SJSA1 (cell line): ENCODE results near the gene CACNA1C. TPM values are rescaled to one million over a fixed set of nuclear protein-coding genes. Genes with fewer than 3 reads are reported as not detected.

Source experiments
- DNase-seq, 2 experiments: peaks; one replicate each; pipeline ENCODE4 v3.0.0-alpha.2; 2015 to 2020; ENCODE audit warnings: low spot score in 2 of 2, low read depth in 1 of 2
- H3K27ac ChIP-seq: fragments of 250-450 bp; sonication (Bioruptor Pico); 2 replicates; pipeline ENCODE4 v1.5.1; 2020; ENCODE audit warnings: mild to moderate bottlenecking, moderate library complexity
- H3K27me3 ChIP-seq: fragments of 250-450 bp; sonication (Bioruptor Pico); replicated peaks from 2 replicates; pipeline ENCODE4 v1.5.1; 2020; ENCODE audit warnings: mild to moderate bottlenecking, moderate library complexity
- H3K36me3 ChIP-seq: fragments of 250-450 bp; sonication (Bioruptor Pico); 2 replicates; pipeline ENCODE4 v1.5.1; 2020; ENCODE audit warnings: mild to moderate bottlenecking
- H3K4me1 ChIP-seq: fragments of 250-450 bp; sonication (Bioruptor Pico); replicated peaks from 2 replicates; pipeline ENCODE4 v1.6.1; 2021; ENCODE audit warnings: mild to moderate bottlenecking
- H3K4me3 ChIP-seq: fragments of 250-450 bp; sonication (Bioruptor Pico); 2 replicates; pipeline ENCODE4 v1.5.1; 2020; ENCODE audit warnings: mild to moderate bottlenecking
- H3K9me3 ChIP-seq: fragments of 250-450 bp; sonication (Bioruptor Pico); replicated peaks from 2 replicates; pipeline ENCODE4 v1.5.1; 2020; ENCODE audit warnings: mild to moderate bottlenecking
- total RNA-seq: library from RNA; depleted of rRNA; stranded (reverse); fragments of >200 nt; shearing (Covaris generic); gene quantifications from 2 replicates; pipeline ENCODE4 v1.2.3, GENCODE V29; 2014

The CACNA1C gene
- total RNA-seq, 1 experiment from 2014 or later: 6.1 TPM

DNA sequence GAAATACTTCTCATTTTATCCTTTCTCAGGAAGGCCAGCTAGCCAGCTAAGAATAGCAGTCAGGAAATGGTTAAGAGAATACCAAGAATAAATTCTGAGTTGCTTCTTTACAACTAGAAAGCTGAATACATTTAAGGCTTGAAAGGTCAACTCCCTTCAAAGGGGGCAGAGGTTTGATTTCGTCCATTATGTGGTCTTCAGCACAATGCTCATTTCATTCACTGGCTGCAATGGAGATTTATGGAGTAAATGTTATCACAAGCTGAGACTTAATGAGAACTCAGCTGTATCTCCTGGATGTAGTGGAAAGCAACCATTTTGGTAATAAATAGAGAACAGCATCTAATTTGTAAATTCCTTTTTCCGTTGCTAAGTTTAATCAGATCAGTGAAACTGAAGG lies 477.0 kb downstream of the CACNA1C start:
- DNase-seq: no peak
- Histone ChIP-seq H3K9me3 (no peaks in the 10 kb centered on the region; the same call in 1 of the 2 replicates), H3K27ac (no peak overlapping the region), H3K36me3 (no peaks in the 10 kb centered on the region), H3K27me3 (no peaks in the 10 kb centered on the region), H3K4me3 (no peak overlapping the region), H3K4me1 (no peaks in the 10 kb centered on the region)

DNA sequence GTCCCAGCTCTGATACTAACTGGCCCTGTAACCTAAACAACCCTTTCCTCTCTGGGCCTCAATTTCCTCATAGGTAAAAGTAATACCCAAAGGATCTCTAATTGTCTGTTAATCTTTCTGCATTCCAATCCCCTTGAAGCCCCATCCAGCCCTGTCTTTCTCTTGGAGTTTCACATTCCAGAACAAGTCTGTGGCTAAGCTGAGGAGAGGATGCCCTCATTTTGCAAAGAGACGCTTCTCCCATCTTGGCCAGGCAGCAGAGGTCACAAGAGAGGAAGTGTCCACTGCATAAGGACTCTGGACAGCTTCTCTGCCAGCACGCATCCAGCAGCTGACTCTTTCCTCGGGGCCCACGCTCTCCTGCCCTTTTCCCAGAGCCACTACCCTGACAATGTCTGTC lies 478.6 kb downstream of the CACNA1C start:
- H3K4me3 ChIP-seq: no peak overlapping the region
- H3K9me3 ChIP-seq: no peaks in the 10 kb centered on the region
- no peak overlapping the region for H3K27ac ChIP-seq
- H3K36me3 ChIP-seq: no peaks in the 10 kb centered on the region
- no peaks in the 10 kb centered on the region for H3K4me1 ChIP-seq
- no peak for DNase-seq
- no peaks in the 10 kb centered on the region for H3K27me3 ChIP-seq

- Histone ChIP-seq H3K9me3 (no peaks in the 10 kb centered on the region), H3K4me1 (no peaks in the 10 kb centered on the region), H3K27me3 (no peaks in the 10 kb centered on the region), H3K27ac (no peak overlapping the region), H3K4me3 (no peak overlapping the region), H3K36me3 (no peaks in the 10 kb centered on the region)
- DNase-seq: no peak
Observed at GRCh38 chr12:2533036-2533435, 480.2 kb downstream of the CACNA1C start.

GRCh38 chr12:2535583-2536204 lies 482.9 kb downstream of the CACNA1C start:
- no peaks in the 10 kb centered on the region for H3K36me3 ChIP-seq
- no peaks in the 10 kb centered on the region for H3K27me3 ChIP-seq
- H3K4me1 ChIP-seq: no peaks in the 10 kb centered on the region
- no peak overlapping the region for H3K4me3 ChIP-seq
- no peak overlapping the region for H3K27ac ChIP-seq
- no peaks in the 10 kb centered on the region for H3K9me3 ChIP-seq
- DNase-seq: no peak

DNA sequence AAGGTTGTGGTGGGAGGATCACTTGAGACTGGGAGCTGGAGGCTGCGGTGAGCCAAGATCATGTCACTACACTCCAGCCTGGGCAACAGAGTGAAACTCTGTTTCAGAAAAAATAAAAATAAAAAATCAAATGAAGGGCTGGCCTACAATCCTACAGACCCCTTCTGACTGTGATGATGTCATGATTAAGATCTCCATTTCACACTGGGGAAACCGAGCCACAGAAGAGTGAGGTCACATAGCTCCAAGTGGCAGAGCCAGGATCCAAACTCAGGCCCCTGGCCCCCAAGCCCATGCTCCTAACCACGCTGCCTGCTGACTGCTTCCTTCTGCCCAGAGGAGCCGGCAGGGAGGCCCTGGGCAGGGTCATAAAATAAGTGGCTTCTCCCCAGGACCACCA lies 483.9 kb downstream of the CACNA1C start:
- no peak overlapping the region for H3K27ac ChIP-seq
- H3K4me3 ChIP-seq: no peak overlapping the region
- no peaks in the 10 kb centered on the region for H3K9me3 ChIP-seq
- no peaks in the 10 kb centered on the region for H3K27me3 ChIP-seq
- H3K4me1 ChIP-seq: no peaks in the 10 kb centered on the region
- H3K36me3 ChIP-seq: no peaks in the 10 kb centered on the region
- no peak for DNase-seq

GRCh38 chr12:2537868-2538541 lies 485.2 kb downstream of the CACNA1C start:
- Histone ChIP-seq H3K27ac (no peak overlapping the region), H3K36me3 (no peaks in the 10 kb centered on the region), H3K9me3 (no peaks in the 10 kb centered on the region), H3K27me3 (no peaks in the 10 kb centered on the region), H3K4me1 (no peaks in the 10 kb centered on the region), H3K4me3 (no peak overlapping the region)
- no peak for DNase-seq

DNA sequence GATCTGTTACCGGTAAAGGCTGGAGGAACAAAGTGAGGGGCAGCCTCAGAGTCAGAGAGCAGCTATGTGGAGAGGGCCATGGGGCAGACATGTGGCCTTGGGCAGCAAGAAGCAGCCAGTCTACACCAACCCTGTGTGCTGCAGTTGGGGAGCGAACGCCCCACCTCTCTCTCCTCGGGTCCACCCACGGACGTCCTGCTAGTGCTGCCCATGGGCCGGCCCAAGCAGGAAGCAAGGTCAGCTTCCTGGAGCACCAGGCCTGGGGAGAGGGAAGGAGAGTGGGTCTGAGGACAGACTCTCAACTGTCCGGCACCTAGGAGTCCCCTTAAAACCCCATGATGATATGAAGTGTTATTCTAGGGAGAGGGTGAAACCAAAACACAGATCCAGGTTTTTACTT lies 487.2 kb downstream of the CACNA1C start:
- H3K4me3 ChIP-seq: no peak overlapping the region
- no peaks in the 10 kb centered on the region for H3K36me3 ChIP-seq
- no peak overlapping the region for H3K27ac ChIP-seq
- H3K27me3 ChIP-seq: no peaks in the 10 kb centered on the region
- no peaks in the 10 kb centered on the region for H3K9me3 ChIP-seq
- no peak for DNase-seq
- no peaks in the 10 kb centered on the region for H3K4me1 ChIP-seq

DNA sequence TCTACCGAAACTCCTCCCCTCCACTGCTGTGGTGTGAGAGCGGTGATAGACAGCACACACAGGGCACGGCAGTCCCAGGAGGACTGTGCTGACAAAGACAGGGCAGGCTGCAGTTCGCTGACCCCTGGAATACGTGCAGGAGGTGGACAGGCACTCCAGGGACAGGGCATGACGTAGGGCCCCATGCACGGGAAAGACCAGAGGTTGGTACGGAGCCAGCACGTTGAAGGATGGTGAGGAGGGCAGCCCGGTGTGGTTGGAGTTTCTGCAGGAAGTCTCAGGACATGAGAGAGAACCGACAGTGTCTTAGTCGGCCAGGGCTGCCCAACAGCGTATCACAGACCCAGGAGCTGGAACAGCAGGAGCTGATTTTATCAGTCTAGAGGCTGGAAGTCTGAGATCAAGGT lies 487.8 kb downstream of the CACNA1C start:
- no peak overlapping the region for H3K27ac ChIP-seq
- no peaks in the 10 kb centered on the region for H3K27me3 ChIP-seq
- no peak overlapping the region for H3K4me3 ChIP-seq
- no peaks in the 10 kb centered on the region for H3K9me3 ChIP-seq
- no peak for DNase-seq
- H3K36me3 ChIP-seq: no peaks in the 10 kb centered on the region
- H3K4me1 ChIP-seq: no peaks in the 10 kb centered on the region

- H3K27me3 ChIP-seq: no peaks in the 10 kb centered on the region
- H3K27ac ChIP-seq: no peak overlapping the region
- no peak for DNase-seq
Observed at GRCh38 chr12:2541631-2542204, 488.9 kb downstream of the CACNA1C start.

DNA sequence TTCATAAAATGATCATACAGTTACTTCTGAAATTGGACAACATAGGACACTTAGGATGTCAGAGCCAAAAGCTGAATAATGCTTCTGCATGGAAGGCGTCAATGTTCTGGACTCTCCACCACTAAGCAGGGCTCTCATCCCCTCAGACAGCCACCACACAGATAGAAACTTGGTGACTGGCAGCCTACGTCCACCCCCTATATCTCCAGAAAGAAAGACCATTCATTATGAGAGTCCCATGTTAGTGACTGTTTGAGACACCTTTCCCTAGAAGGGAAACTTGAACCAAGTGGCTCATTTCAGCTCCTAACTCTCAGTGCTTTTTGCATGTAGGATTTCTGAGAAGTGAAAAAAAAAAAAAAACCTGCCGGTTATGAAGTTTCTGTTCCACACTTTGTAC lies 491.0 kb downstream of the CACNA1C start:
- Histone ChIP-seq H3K36me3 (0 out of 2 replicates have a peak, but pooled peaks cover 2% of the 10 kb centered on the region), H3K27me3 (no peaks in the 10 kb centered on the region), H3K4me1 (no peaks in the 10 kb centered on the region), H3K4me3 (no peak overlapping the region), H3K9me3 (no peaks in the 10 kb centered on the region), H3K27ac (no peak overlapping the region)
- DNase-seq: no peak

More at GRCh38 chr12:2541631-2542204, 488.9 kb downstream of the CACNA1C start:
- Histone ChIP-seq H3K9me3 (no peaks in the 10 kb centered on the region), H3K36me3 (0 out of 2 replicates have a peak, but pooled peaks cover 2% of the 10 kb centered on the region), H3K4me3 (no peak overlapping the region), H3K4me1 (no peaks in the 10 kb centered on the region)

GRCh38 chr12:2544230-2544629 lies 491.4 kb downstream of the CACNA1C start:
- Histone ChIP-seq H3K27me3 (no peaks in the 10 kb centered on the region), H3K9me3 (no peaks in the 10 kb centered on the region), H3K4me3 (no peak overlapping the region), H3K4me1 (no peaks in the 10 kb centered on the region), H3K36me3 (0 out of 2 replicates have a peak, but pooled peaks cover 4% of the 10 kb centered on the region), H3K27ac (no peak overlapping the region)
- no peak for DNase-seq

DNA sequence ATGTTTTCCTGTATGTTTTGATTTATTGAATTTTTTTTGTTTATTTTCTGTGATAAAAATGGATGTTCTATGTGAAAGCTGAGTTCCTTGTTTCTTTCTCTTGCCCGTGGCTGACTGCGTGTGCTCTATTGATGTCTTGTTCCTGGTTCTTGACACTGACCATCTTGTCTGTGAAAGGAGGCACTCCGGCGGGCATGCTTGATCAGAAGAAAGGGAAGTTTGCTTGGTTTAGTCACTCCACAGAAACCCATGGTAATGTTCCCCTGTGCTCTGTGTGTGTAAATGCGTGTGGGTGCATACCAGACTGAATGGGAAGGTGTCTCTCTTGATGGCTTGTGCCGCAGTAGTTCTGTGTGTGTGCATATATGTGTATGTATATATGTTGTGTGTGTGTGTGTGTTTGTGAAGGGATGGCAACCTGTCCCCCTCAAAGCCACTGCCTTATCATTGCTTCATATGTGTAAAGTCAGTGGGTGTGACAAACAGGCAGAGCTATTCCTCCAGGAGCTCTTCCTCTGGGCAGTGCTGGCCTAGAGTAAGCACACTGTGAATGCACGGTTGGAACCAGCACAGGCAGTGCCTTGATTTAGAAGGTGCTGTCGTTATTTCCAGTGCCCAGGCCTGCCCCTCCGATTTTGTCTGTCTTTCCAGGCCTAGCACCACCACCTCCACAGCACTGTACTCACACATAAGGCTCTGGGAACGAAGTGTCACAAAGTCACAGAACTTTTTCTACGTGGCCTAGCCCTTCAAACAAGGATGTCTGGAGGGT lies 494.7 kb downstream of the CACNA1C start:
- H3K27ac ChIP-seq: no peak overlapping the region
- no peak overlapping the region for H3K4me3 ChIP-seq
- no peak for DNase-seq
- no peaks in the 10 kb centered on the region for H3K9me3 ChIP-seq
- H3K36me3 ChIP-seq: peaks cover 12% of the 10 kb centered on the region; the same call in 1 of the 2 replicates
- H3K27me3 ChIP-seq: no peaks in the 10 kb centered on the region
- H3K4me1 ChIP-seq: no peaks in the 10 kb centered on the region

- H3K27ac ChIP-seq: no peak overlapping the region
- no peaks in the 10 kb centered on the region for H3K4me1 ChIP-seq
- H3K27me3 ChIP-seq: no peaks in the 10 kb centered on the region
- H3K4me3 ChIP-seq: no peak overlapping the region
- H3K36me3 ChIP-seq: peaks cover 12% of the 10 kb centered on the region; the same call in 1 of the 2 replicates
- DNase-seq: no peak
- H3K9me3 ChIP-seq: no peaks in the 10 kb centered on the region
Observed at GRCh38 chr12:2548081-2548480, 495.3 kb downstream of the CACNA1C start.
